HL-60 (cell line): Measurements from ENCODE around the gene CCL3.

Experiments
- CTCF ChIP-seq: IDR thresholded peaks from one replicate; pipeline ENCODE4 v1.5.1; 2011; ENCODE audit warnings: low read length, control low read depth, inconsistent platforms; ENCODE audit not compliant: insufficient read depth
- GABPA ChIP-seq: IDR thresholded peaks from 2 replicates; pipeline ENCODE4 v1.6.1; 2012; ENCODE audit warnings: low read depth
- POLR2AphosphoS5 ChIP-seq: IDR thresholded peaks from 2 replicates; pipeline ENCODE4 v1.6.1; 2012; ENCODE audit warnings: low read depth
- REST ChIP-seq: IDR thresholded peaks from 2 replicates; pipeline ENCODE4 v1.6.1; 2012; ENCODE audit warnings: low read depth; ENCODE audit not compliant: insufficient replicate concordance
- SPI1 ChIP-seq: IDR thresholded peaks from 2 replicates; pipeline ENCODE4 v1.6.1; 2012; ENCODE audit warnings: low read depth, mild to moderate bottlenecking, borderline replicate concordance

- TF ChIP-seq CTCF (no peak), POLR2AphosphoS5 (no peak), REST (no peak), SPI1 (no peak), GABPA (no peak)
Observed at GRCh38 chr17:36118477-36119353, 28.8 kb upstream of the CCL3 start.
